ENCODE data around the gene MKRN2OS.

Gene MKRN2OS

GRCh38 chr3:12557473-12558100, 12.3 kb upstream of the MKRN2OS start:
- TF ChIP-seq EP300 (IDR thresholded peaks at IDR 0.05; ENCODE audit: borderline replicate concordance) (no peak), CEBPB (IDR thresholded peaks at IDR 0.05) (peak; percentile 49; the same call in 1 of the 2 replicates)

GRCh38 chr3:12556690-12557472, 11.6 kb upstream of the MKRN2OS start, which contains the start of gene MKRN2:
TSS of gene MKRN2 (plus strand) at chr3:12557087. CDS start at chr3:12557151, 64 bp downstream.
- TF ChIP-seq RAD21 (IDR thresholded peaks at IDR 0.05; ENCODE audit: low read depth) (no peak), REST (IDR thresholded peaks at IDR 0.05; ENCODE audit: low read depth) (peak; percentile 3; the same call in 1 of the 2 replicates), CREB1 (IDR thresholded peaks at IDR 0.05; ENCODE audit: low read depth) (peak; percentile 58; the same call in 1 of the 2 replicates), EP300 (IDR thresholded peaks at IDR 0.05; ENCODE audit: borderline replicate concordance) (peak; percentile 7; the same call in 1 of the 2 replicates), YY1 (IDR thresholded peaks at IDR 0.05; ENCODE audit: low read depth) (peak; percentile 74), USF1 (IDR thresholded peaks at IDR 0.05) (peak; percentile 57), MAX (IDR thresholded peaks at IDR 0.05) (peak; percentile 86), TEAD4 (IDR thresholded peaks at IDR 0.05) (peak; percentile 31; the same call in 1 of the 2 replicates), CEBPB (IDR thresholded peaks at IDR 0.05) (no peak), FOXM1 (IDR thresholded peaks at IDR 0.05; ENCODE audit: borderline replicate concordance, low read depth) (no peak), TCF12 (IDR thresholded peaks at IDR 0.05; ENCODE audit: low read depth) (peak; percentile 78; the same call in 1 of the 2 replicates), ZBTB7A (IDR thresholded peaks at IDR 0.05; ENCODE audit: low read depth) (peak; percentile 86; the same call in 1 of the 2 replicates), NFIC (IDR thresholded peaks at IDR 0.05) (peak; percentile 18; the same call in 1 of the 2 replicates), TAF1 (IDR thresholded peaks at IDR 0.05; ENCODE audit: low read depth) (peak; percentile 91)

GRCh38 chr3:12556314-12556689, 11.0 kb upstream of the MKRN2OS start:
- TF ChIP-seq CREB1 (IDR thresholded peaks at IDR 0.05; ENCODE audit: low read depth) (no peak), TAF1 (IDR thresholded peaks at IDR 0.05; ENCODE audit: low read depth) (no peak), ZBTB7A (IDR thresholded peaks at IDR 0.05; ENCODE audit: low read depth) (no peak), EGR1 (IDR thresholded peaks at IDR 0.05) (no peak), RAD21 (IDR thresholded peaks at IDR 0.05; ENCODE audit: low read depth) (no peak)

GRCh38 chr3:12553921-12554391, 8.7 kb upstream of the MKRN2OS start:
- TF ChIP-seq REST (IDR thresholded peaks at IDR 0.05; ENCODE audit: low read depth) (no peak), ZBTB7A (IDR thresholded peaks at IDR 0.05; ENCODE audit: low read depth) (no peak), TCF12 (IDR thresholded peaks at IDR 0.05; ENCODE audit: low read depth) (no peak), MAX (IDR thresholded peaks at IDR 0.05) (no peak), USF1 (IDR thresholded peaks at IDR 0.05) (no peak), TEAD4 (IDR thresholded peaks at IDR 0.05) (no peak)

GRCh38 chr3:12549971-12550760, 4.9 kb upstream of the MKRN2OS start:
- TF ChIP-seq EGR1 (IDR thresholded peaks at IDR 0.05) (no peak), REST (IDR thresholded peaks at IDR 0.05; ENCODE audit: low read depth) (no peak), EP300 (IDR thresholded peaks at IDR 0.05; ENCODE audit: borderline replicate concordance) (no peak), CEBPB (IDR thresholded peaks at IDR 0.05) (no peak), TCF12 (IDR thresholded peaks at IDR 0.05; ENCODE audit: low read depth) (no peak), TAF1 (IDR thresholded peaks at IDR 0.05; ENCODE audit: low read depth) (no peak), YY1 (IDR thresholded peaks at IDR 0.05; ENCODE audit: low read depth) (no peak), FOXM1 (IDR thresholded peaks at IDR 0.05; ENCODE audit: borderline replicate concordance, low read depth) (no peak), NFIC (IDR thresholded peaks at IDR 0.05) (no peak), RAD21 (IDR thresholded peaks at IDR 0.05; ENCODE audit: low read depth) (no peak), USF1 (IDR thresholded peaks at IDR 0.05) (no peak), MAX (IDR thresholded peaks at IDR 0.05) (no peak), TEAD4 (IDR thresholded peaks at IDR 0.05) (no peak), CREB1 (IDR thresholded peaks at IDR 0.05; ENCODE audit: low read depth) (no peak), ZBTB7A (IDR thresholded peaks at IDR 0.05; ENCODE audit: low read depth) (no peak)

Data from Ishikawa (cell line).